Measurements from ENCODE around the gene ECE1.

DNA sequence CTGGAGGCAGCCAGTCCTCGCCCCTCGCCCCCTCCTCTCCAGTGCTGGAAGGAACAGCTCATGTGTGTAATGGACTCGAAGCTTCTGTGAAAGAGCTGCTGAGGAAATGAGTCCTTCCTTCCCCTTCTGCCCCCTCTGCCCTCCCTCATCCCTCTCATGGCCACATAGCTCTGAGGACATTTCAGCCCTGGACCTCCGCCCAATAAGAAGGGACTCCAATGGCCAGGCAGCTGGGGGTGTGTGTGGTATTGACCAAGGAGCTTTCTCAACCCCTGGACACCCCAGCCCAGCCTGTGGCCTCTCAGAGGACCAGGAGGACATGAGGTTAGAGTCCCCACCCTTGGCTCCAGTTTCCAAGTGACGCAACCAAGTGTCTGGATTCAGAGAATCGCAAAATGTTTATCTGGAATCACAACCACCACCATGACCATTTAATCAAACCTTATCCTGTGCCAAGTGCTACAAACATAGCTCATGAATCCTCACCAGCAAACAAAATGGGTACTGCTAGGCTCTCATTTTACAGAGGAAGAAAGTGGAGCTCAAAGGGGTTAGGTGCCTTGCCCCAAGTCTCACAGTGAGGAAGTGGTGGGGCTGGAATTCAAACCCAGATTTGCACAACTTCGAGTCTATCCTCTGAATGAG, 47.8 kb upstream of the ECE1 start:
- TF ChIP-seq EZH2 (IDR thresholded peaks at IDR 0.05; ENCODE audit: borderline replicate concordance, low read depth, low read length, severe bottlenecking) (no peak), POLR2AphosphoS5 (IDR thresholded peaks at IDR 0.05; ENCODE audit: insufficient read depth, low read depth, low read length) (no peak), FOS (IDR thresholded peaks at IDR 0.05; ENCODE audit: borderline replicate concordance, insufficient read depth, low read length) (no peak), POLR2A (IDR thresholded peaks at IDR 0.05; ENCODE audit: low read depth, low read length) (no peak), MYC (IDR thresholded peaks at IDR 0.05; ENCODE audit: low read depth, low read length) (no peak), JUN (IDR thresholded peaks at IDR 0.05; ENCODE audit: borderline replicate concordance, insufficient read depth, insufficient read length, low read depth) (peak; percentile 3), GATA2 (IDR thresholded peaks at IDR 0.05; ENCODE audit: insufficient read depth, insufficient read length, low read depth, low read length) (peak; percentile 61)
- TF ChIP-seq, protein P1, sequence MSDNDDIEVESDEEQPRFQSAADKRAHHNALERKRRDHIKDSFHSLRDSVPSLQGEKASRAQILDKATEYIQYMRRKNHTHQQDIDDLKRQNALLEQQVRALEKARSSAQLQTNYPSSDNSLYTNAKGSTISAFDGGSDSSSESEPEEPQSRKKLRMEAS (IDR thresholded peaks at IDR 0.05; ENCODE audit: insufficient read depth, insufficient read length) = peak; percentile 2
- TF ChIP-seq, protein P2, sequence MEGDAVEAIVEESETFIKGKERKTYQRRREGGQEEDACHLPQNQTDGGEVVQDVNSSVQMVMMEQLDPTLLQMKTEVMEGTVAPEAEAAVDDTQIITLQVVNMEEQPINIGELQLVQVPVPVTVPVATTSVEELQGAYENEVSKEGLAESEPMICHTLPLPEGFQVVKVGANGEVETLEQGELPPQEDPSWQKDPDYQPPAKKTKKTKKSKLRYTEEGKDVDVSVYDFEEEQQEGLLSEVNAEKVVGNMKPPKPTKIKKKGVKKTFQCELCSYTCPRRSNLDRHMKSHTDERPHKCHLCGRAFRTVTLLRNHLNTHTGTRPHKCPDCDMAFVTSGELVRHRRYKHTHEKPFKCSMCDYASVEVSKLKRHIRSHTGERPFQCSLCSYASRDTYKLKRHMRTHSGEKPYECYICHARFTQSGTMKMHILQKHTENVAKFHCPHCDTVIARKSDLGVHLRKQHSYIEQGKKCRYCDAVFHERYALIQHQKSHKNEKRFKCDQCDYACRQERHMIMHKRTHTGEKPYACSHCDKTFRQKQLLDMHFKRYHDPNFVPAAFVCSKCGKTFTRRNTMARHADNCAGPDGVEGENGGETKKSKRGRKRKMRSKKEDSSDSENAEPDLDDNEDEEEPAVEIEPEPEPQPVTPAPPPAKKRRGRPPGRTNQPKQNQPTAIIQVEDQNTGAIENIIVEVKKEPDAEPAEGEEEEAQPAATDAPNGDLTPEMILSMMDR (IDR thresholded peaks at IDR 0.05; ENCODE audit: extremely low read depth in 1 of 2, insufficient read depth in 1 of 2, low read depth in 1 of 2, low read length in 2 of 2) = no peak
